Panc1 (cell line): ENCODE measurements around the gene CEACAM18.

Experiments used
- CTCF ChIP-seq: fragments of 450-650 bp; IDR thresholded peaks from 2 replicates; pipeline ENCODE4 v1.5.1; 2017; ENCODE audit warnings: mild to moderate bottlenecking
- POLR2AphosphoS5 ChIP-seq: IDR thresholded peaks from 2 replicates; pipeline ENCODE4 v1.6.1; 2012; ENCODE audit warnings: mild to moderate bottlenecking, low read depth, low read length, moderate library complexity
- SIN3A ChIP-seq: IDR thresholded peaks from 2 replicates; pipeline ENCODE4 v1.6.1; 2012; ENCODE audit warnings: low read depth, mild to moderate bottlenecking, low read length, moderate library complexity, borderline replicate concordance; ENCODE audit not compliant: insufficient read depth

- TF ChIP-seq SIN3A: no peak
- TF ChIP-seq CTCF: no peak
- no peak for TF ChIP-seq POLR2AphosphoS5
These were observed 27.5 kb upstream of the CEACAM18 start for GRCh38 chr19:51450730-51451307.
